Left ventricle myocardium inferior (tissue), 1 donor: ENCODE measurements around the gene LKAAEAR1. TPM values are rescaled to one million over a fixed set of nuclear protein-coding genes. Genes with fewer than 3 reads are reported as not detected.

Source experiments
- DNase-seq: peaks from one replicate; pipeline ENCODE4 v3.0.0-alpha.2; 2020
- H3K27ac ChIP-seq: fragments of 200-600 bp; replicated peaks from 2 replicates; pipeline ENCODE4 v1.8.0; 2021
- H3K27me3 ChIP-seq: fragments of 200-600 bp; 2 replicates; pipeline ENCODE4 v1.8.0; 2021; ENCODE audit warnings: low read depth
- H3K36me3 ChIP-seq: fragments of 200-600 bp; 2 replicates; pipeline ENCODE4 v1.8.0; 2021
- H3K4me1 ChIP-seq: fragments of 200-600 bp; 2 replicates; pipeline ENCODE4 v1.8.0; 2021
- H3K4me3 ChIP-seq: fragments of 200-600 bp; 2 replicates; pipeline ENCODE4 v1.8.0; 2021; ENCODE audit warnings: mild to moderate bottlenecking, moderate library complexity
- H3K9me3 ChIP-seq: fragments of 200-600 bp; replicated peaks from 2 replicates; pipeline ENCODE4 v1.8.0; 2021
- CTCF ChIP-seq: fragments of 200-600 bp; IDR thresholded peaks from 2 replicates; pipeline ENCODE4 v1.8.0; 2021; ENCODE audit warnings: antibody characterized with exemption, mild to moderate bottlenecking, borderline replicate concordance
- intact Hi-C: fragments of 100-400 bp; cut with micrococcal nuclease; formaldehyde crosslinking; loops from one replicate; pipeline ENCODE4 v1.11.0; 2022
- total RNA-seq: library from RNA; stranded (reverse); fragmentation: NEBNext Ultra II Directional; extraction: Animal tissue kit (Norgen Biotek cat#: 25700); gene quantifications from one replicate; pipeline ENCODE4 v1.2.1, GENCODE V29; 2021
- donor health status: DM: no; HTN: yes; CAD: no; lungs with severe emphysema.

Gene LKAAEAR1
- total RNA-seq, 1 donor from 2014 or later = not detected

- no peaks in the 10 kb centered on the region for H3K9me3 ChIP-seq
- H3K27ac ChIP-seq = no peak overlapping the region
- intact Hi-C loops = no loop called here
- TF ChIP-seq CTCF = no peak
- no peaks in the 10 kb centered on the region for H3K36me3 ChIP-seq
- DNase-seq = no peak
- peaks cover 50% of the 10 kb centered on the region for H3K4me1 ChIP-seq
- peak overlapping the region; percentile 73 for H3K4me3 ChIP-seq
- H3K27me3 ChIP-seq = peaks cover 37% of the 10 kb centered on the region
Observed at GRCh38 chr20:64082820-64083377, 1.3 kb downstream of the LKAAEAR1 start.

GRCh38 chr20:64082126-64082731 lies 2.0 kb downstream of the LKAAEAR1 start:
- no peak for DNase-seq
- H3K4me1 ChIP-seq = peaks cover 54% of the 10 kb centered on the region

GRCh38 chr20:64081624-64081964 lies 2.6 kb downstream of the LKAAEAR1 start:
- intact Hi-C loops = no loop called here
- H3K4me1 ChIP-seq = peaks cover 54% of the 10 kb centered on the region
- no peak overlapping the region for H3K27ac ChIP-seq
- H3K36me3 ChIP-seq = no peaks in the 10 kb centered on the region
- no peak for TF ChIP-seq CTCF
- H3K27me3 ChIP-seq = peaks cover 30% of the 10 kb centered on the region
- no peaks in the 10 kb centered on the region for H3K9me3 ChIP-seq
- no peak for DNase-seq
- H3K4me3 ChIP-seq = no peak overlapping the region

More at GRCh38 chr20:64082126-64082731, 2.0 kb downstream of the LKAAEAR1 start:
- H3K36me3 ChIP-seq = no peaks in the 10 kb centered on the region
- H3K4me3 ChIP-seq = no peak overlapping the region
- intact Hi-C loops = no loop called here
- no peak overlapping the region for H3K27ac ChIP-seq
- H3K9me3 ChIP-seq = no peaks in the 10 kb centered on the region
- H3K27me3 ChIP-seq = peaks cover 33% of the 10 kb centered on the region
- no peak for TF ChIP-seq CTCF

GRCh38 chr20:64080813-64081623 lies 3.2 kb downstream of the LKAAEAR1 start:
- Histone ChIP-seq H3K4me1 (peaks cover 54% of the 10 kb centered on the region), H3K27ac (peak overlapping the region; percentile 85), H3K9me3 (no peaks in the 10 kb centered on the region), H3K36me3 (no peaks in the 10 kb centered on the region), H3K27me3 (peaks cover 24% of the 10 kb centered on the region), H3K4me3 (peak overlapping the region; percentile 90)
- no peak for DNase-seq
- intact Hi-C loops = no loop called here
- no peak for TF ChIP-seq CTCF

- peak within 1 kb of the TSS; percentile 85 for H3K27ac ChIP-seq
- H3K36me3 ChIP-seq = no peaks in the 10 kb centered on the region
- no peaks in the 10 kb centered on the region for H3K9me3 ChIP-seq
- intact Hi-C loops = no loop called here
- H3K27me3 ChIP-seq = peaks cover 16% of the 10 kb centered on the region
- no peak for TF ChIP-seq CTCF
- no peak for DNase-seq
- peaks cover 54% of the 10 kb centered on the region for H3K4me1 ChIP-seq
- peak within 1 kb of the TSS; percentile 90 for H3K4me3 ChIP-seq
Observed at GRCh38 chr20:64080013-64080812, 4.0 kb downstream of the LKAAEAR1 start, which contains the start of gene OPRL1. Gene OPRL1 (plus strand): TSS chr20:64080082. CDS start chr20:64092721, 12,639 bp downstream.
